ENCODE measurements around the gene OSBPL1A. TPM values are rescaled to one million over a fixed set of nuclear protein-coding genes. Genes with fewer than 3 reads are reported as not detected.

OSBPL1A gene
- total RNA-seq, 1 experiment from 2014 or later = 37.4 TPM

- CTCF ChIA-PET = no interaction called here
- Histone ChIP-seq H3K4me3 (no peak overlapping the region), H3K9me2 (ENCODE audit: insufficient read depth) (no peaks in the 10 kb centered on the region), H3K27me3 (ENCODE audit: insufficient read depth, low read depth) (no peaks in the 10 kb centered on the region), H4K20me1 (ENCODE audit: insufficient read depth) (no peaks in the 10 kb centered on the region), H3K4me2 (no peak overlapping the region), H3F3A (ENCODE audit: insufficient read depth, low read depth) (no peaks in the 10 kb centered on the region), H3K36me3 (ENCODE audit: low read depth) (no peaks in the 10 kb centered on the region), H3K9me3 (ENCODE audit: insufficient read depth, low read depth) (no peaks in the 10 kb centered on the region), H2AFZ (no peak overlapping the region), H3K79me2 (ENCODE audit: low read depth) (peaks cover 15% of the 10 kb centered on the region; the same call in 1 of the 2 replicates), H3K4me1 (replicated peaks; ENCODE audit: insufficient read depth) (no peaks in the 10 kb centered on the region), H3K27ac (no peak overlapping the region)
- intact Hi-C loops (cut with micrococcal nuclease; ENCODE audit: unreplicated experiment) = no loop called here
- no TSS peak for BruUV-seq (replicated peaks)
- TF ChIP-seq CTCF (conservative IDR thresholded peaks at IDR 0.05) = no peak
- TF ChIP-seq EZH2 (IDR thresholded peaks at IDR 0.05; ENCODE audit: low read depth) = no peak
- POLR2A ChIA-PET (ENCODE audit: unreplicated experiment) = no interaction called here
- DNase-seq = no peak
These were observed 152.9 kb downstream of the OSBPL1A start for GRCh38 chr18:24244698-24245097.

- intact Hi-C loops (cut with micrococcal nuclease; ENCODE audit: unreplicated experiment) = no loop called here
- no TSS peak for BruUV-seq (replicated peaks)
- peaks cover 15% of the 10 kb centered on the region; the same call in 1 of the 2 replicates for H3K79me2 ChIP-seq (ENCODE audit: low read depth)
- no peaks in the 10 kb centered on the region for H3K9me2 ChIP-seq (ENCODE audit: insufficient read depth)
- H3K27ac ChIP-seq = no peak overlapping the region
- no peak overlapping the region for H3K4me2 ChIP-seq
- TF ChIP-seq EZH2 (IDR thresholded peaks at IDR 0.05; ENCODE audit: low read depth) (no peak), CTCF (conservative IDR thresholded peaks at IDR 0.05) (no peak)
- H3K4me3 ChIP-seq = no peak overlapping the region
- ChIA-PET CTCF (no interaction called here), POLR2A (ENCODE audit: unreplicated experiment) (no interaction called here)
- H3K9me3 ChIP-seq (ENCODE audit: insufficient read depth, low read depth) = no peaks in the 10 kb centered on the region
- no peaks in the 10 kb centered on the region for H4K20me1 ChIP-seq (ENCODE audit: insufficient read depth)
- no peaks in the 10 kb centered on the region for H3K27me3 ChIP-seq (ENCODE audit: insufficient read depth, low read depth)
- H3F3A ChIP-seq (ENCODE audit: insufficient read depth, low read depth) = no peaks in the 10 kb centered on the region
- no peaks in the 10 kb centered on the region for H3K36me3 ChIP-seq (ENCODE audit: low read depth)
- DNase-seq = no peak
- H2AFZ ChIP-seq = no peak overlapping the region
- no peaks in the 10 kb centered on the region for H3K4me1 ChIP-seq (replicated peaks; ENCODE audit: insufficient read depth)
These were observed 153.9 kb downstream of the OSBPL1A start for GRCh38 chr18:24243677-24244076.

GRCh38 chr18:24239341-24239740 is 158.3 kb downstream of the OSBPL1A start:
- CTCF ChIA-PET = no interaction called here
- H2AFZ ChIP-seq = no peak overlapping the region
- no TSS peak for BruUV-seq (replicated peaks)
- H3K9me3 ChIP-seq (ENCODE audit: insufficient read depth, low read depth) = no peaks in the 10 kb centered on the region
- DNase-seq = no peak
- no peaks in the 10 kb centered on the region for H3K36me3 ChIP-seq (ENCODE audit: low read depth)
- no peaks in the 10 kb centered on the region for H3K9me2 ChIP-seq (ENCODE audit: insufficient read depth)
- H3K27ac ChIP-seq = no peak overlapping the region
- H3K4me3 ChIP-seq = no peak overlapping the region
- H3K79me2 ChIP-seq (ENCODE audit: low read depth) = peaks cover 6% of the 10 kb centered on the region; the same call in 1 of the 2 replicates
- TF ChIP-seq EZH2 (IDR thresholded peaks at IDR 0.05; ENCODE audit: low read depth) = no peak
- no peak for TF ChIP-seq CTCF (conservative IDR thresholded peaks at IDR 0.05)
- POLR2A ChIA-PET (ENCODE audit: unreplicated experiment) = no interaction called here
- intact Hi-C loops (cut with micrococcal nuclease; ENCODE audit: unreplicated experiment) = no loop called here
- no peaks in the 10 kb centered on the region for H3K27me3 ChIP-seq (ENCODE audit: insufficient read depth, low read depth)
- H4K20me1 ChIP-seq (ENCODE audit: insufficient read depth) = no peaks in the 10 kb centered on the region
- no peak overlapping the region for H3K4me2 ChIP-seq
- H3K4me1 ChIP-seq (replicated peaks; ENCODE audit: insufficient read depth) = no peaks in the 10 kb centered on the region
- H3F3A ChIP-seq (ENCODE audit: insufficient read depth, low read depth) = no peaks in the 10 kb centered on the region

All from PC-9 (cell line).